ENCODE data around the gene UBAC1.
"Not testable (repeated sequence)": the region's sequence is repeated elsewhere in the genome, so short reads cannot be mapped to it uniquely, and the experiment has no call there.

Gene UBAC1

GRCh38 chr9:135919318-135919890, 41.8 kb downstream of the UBAC1 start:
- DNase-seq: no peak

GRCh38 chr9:135916227-135916626, 44.9 kb downstream of the UBAC1 start:
- not testable (repeated sequence) for DNase-seq

DNA sequence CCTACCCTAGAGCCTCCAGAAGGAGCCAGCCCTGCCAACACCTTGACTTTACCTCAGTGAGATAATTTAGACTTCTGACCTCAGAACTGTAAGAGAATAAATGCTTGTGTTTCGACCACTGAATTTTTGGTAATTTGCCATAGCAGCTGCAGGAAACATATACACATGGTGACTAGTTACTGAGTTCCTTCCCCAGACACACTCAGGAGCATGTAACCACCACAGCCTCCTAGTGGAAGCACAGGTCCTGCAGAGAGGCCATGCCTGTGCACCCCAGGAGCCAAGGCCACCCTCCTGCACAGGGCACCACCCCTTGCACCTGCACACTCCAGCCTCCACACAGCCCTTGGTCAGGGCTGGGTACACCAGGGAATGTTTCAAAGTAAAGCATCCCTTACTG, 46.3 kb downstream of the UBAC1 start:
- peak; percentile 26 for DNase-seq

- not testable (repeated sequence) for DNase-seq
These were observed 49.9 kb downstream of the UBAC1 start for GRCh38 chr9:135911233-135911632.

DNA sequence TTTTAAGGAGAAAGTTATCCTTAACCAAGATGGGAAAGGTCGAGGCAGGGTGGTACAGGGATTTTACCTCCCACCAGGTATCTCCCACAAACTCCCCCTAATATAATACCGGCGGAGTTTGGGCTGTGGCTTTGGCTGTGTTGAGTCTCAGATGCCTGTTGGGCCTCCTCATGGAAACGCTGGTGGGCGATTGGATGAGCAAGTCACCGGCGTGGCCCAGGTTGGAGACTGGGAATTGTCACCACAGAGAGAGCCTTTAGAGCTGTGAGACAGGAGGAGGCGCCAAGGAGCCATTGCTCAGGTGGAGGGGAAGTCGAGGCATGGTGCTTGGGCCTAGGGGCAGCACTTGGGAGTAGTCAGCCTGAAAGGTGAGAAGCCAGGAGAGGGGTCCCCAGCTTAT, 50.4 kb downstream of the UBAC1 start:
- DNase-seq: no peak

GRCh38 chr9:135910216-135910615, 51.0 kb downstream of the UBAC1 start:
- no peak for DNase-seq

GRCh38 chr9:135909371-135909770, 51.8 kb downstream of the UBAC1 start:
- no peak for DNase-seq

- no peak for DNase-seq
These were observed 52.4 kb downstream of the UBAC1 start for GRCh38 chr9:135908754-135909204.

GRCh38 chr9:135908093-135908753, 53.0 kb downstream of the UBAC1 start:
- no peak for DNase-seq

DNA sequence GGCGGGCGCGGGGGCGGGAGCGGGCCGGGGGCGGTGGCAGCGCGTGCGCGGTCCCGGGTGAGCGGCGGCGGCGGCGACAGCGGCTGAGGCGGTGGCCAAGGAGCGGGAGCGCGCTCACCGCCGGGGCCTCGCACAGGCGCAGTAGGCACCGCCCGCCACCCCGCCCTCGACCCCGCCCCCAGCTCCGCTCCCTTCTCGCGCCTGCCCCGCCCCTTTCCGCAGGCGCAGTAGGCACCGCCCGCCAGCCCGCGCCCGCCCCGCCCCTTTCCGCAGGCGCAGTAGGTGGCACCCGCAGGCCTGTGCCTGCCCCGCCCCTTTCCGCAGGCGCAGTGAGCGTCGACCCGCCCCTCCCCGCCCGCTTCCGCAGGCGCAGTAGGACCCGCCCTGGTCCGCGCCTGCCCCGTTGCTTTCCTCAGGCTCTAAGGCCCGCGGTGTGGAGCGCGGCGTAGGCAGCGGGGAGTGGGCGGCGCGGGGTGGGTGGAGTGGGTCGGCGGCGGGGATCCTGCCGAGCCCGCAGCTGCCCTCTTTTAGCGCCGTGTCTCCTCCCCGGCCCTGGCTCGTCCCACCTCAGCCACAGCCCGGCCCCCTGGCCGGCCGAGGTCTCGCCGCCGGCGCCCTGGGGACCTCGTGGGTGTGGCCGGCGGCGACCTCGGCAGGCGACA, 53.6 kb downstream of the UBAC1 start, which contains the start of gene CAMSAP1:
TSS of gene CAMSAP1 (minus strand) at position 116 of the 662 bp plus-strand sequence. CDS start 387 bp downstream, outside the sequence.
- peak; percentile 94 for DNase-seq

- no peak for DNase-seq
These were observed 54.2 kb downstream of the UBAC1 start for GRCh38 chr9:135907006-135907430.

DNA sequence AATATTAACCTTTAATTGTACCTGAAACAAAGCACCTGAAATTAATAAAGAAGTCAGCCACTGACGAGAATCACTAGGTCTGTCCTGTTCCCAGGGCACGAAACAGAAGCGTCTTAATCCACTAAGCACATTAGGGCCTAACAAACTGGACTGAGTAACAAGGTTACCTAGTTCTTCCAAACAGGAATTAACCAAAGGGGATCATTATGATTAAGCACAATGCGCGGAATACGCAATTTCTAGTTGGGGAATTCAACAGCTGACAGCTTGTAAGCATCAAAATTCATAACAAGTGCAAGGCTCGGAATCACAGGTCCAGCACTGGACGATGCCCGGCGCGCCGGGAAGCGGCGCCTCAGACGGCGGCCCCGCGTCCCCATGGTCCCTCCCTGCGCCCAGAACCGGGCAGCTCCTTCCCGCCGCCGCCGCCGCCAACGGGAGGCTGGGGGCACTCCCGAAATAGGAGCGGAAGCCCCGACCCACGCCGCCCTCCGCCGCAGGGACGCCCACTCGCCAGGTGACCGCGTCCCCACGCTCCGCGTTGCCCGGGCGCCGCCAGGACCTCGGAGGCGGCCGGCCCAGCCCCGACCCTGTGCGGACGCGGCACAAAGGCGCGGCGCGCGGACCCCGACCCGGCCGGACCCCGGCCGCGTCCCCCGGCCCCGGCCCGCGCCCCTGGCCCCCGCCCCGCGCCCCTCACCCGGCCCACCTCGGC, 54.7 kb downstream of the UBAC1 start:
- DNase-seq: peak; percentile 25

- no peak for DNase-seq
These were observed 55.6 kb downstream of the UBAC1 start for GRCh38 chr9:135905380-135906258.

GRCh38 chr9:135903786-135904520, 57.2 kb downstream of the UBAC1 start:
- DNase-seq: no peak

GRCh38 chr9:135903358-135903656, 57.9 kb downstream of the UBAC1 start:
- no peak for DNase-seq

- no peak for DNase-seq
These were observed 58.4 kb downstream of the UBAC1 start for GRCh38 chr9:135902655-135903357.

GRCh38 chr9:135901826-135902225, 59.3 kb downstream of the UBAC1 start:
- DNase-seq: no peak

DNA sequence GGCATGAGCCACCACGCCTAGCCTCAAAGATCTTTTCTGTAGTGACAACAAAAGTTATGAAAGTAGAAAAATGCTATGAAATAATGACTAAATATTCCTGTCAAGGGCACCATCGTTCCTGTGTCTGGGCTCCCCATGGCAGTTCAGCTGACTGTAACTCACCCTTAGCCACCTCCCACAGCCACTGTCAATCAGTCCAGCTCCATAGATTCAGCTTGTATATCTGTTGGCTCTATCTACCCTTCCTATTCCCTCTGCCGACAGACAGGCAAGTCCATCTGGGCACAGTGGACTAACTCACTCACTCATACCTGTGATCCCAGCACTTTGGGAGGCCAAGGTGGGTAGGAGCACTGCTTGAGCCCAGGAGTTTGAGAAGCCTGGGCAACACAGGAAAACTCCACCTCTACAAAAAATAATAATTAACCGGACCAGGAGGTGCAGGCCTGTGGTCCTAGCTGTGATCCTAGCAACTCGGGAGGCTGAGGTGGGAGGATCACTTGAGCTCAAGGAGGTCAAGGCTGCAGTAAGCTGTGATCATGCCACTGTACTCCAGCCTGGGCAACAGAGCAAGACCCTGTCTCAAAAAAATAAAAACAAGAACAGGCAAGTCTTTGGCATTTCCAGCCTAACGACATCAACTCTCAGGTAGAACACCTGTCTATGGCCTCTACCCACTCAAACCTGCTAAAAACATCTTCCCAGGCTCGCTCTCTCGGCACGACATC, 60.0 kb downstream of the UBAC1 start:
- DNase-seq: no peak

- peak; percentile 67 for DNase-seq
These were observed 62.4 kb downstream of the UBAC1 start for GRCh38 chr9:135898634-135899407.

- DNase-seq: no peak
These were observed 64.5 kb downstream of the UBAC1 start for GRCh38 chr9:135896626-135897025.

Measured in fibroblast of skin of right biceps (primary cell).